Measurements from ENCODE around the gene HOXB7.
A peak's percentile ranks its signal among the peaks of the same experiment; 100 is the strongest.

Gene HOXB7

DNA sequence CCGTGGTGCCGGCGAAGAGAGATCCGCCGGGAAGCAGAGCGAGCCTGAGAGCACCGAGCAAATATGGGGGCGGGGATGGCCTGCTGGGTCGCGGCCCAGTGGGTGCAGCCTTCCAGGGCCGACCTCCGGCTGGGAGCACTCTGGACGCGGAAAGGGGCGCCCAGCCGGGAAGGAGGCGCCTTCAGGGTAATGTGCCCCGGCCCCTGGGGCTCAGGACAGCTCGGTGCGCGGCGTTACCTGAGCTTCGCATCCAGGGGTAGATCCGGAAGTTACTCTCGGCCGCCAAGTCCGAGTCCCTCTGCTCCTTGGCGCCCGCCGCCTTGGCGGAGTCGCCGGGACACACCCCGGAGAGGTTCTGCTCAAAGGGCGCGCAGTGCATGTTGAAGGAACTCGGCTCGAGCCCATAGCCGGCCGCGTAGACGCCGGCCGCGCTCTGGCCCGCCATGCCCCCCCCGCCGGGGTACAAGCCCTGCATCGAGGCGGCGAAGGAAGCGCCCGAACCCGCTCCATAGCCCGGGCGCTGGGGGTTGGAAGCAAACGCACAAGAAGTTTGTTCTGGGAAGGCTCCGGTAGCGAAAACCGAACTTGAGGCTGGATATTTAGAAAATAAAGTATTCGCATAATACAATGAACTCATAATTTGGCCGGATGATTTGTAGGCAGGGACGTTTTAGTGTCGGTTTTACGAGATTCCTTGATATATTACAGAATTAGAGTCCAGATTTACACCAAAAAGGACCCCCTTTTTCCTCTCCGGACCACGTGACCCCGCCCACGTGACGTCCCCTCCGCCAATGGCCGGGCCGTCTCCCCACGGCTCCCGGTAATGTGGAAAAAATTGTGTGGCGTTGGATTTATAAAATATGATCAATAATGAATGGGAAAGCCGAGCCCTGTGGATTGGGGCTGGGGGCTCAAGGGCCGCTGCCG is at the start of gene HOXB7:
TSS of gene HOXB7 (minus strand) at position 736 of the 930 bp plus-strand sequence. CDS start at position 637, 99 bp downstream.
- peak; percentile 46 to 57 for DNase-seq

DNA sequence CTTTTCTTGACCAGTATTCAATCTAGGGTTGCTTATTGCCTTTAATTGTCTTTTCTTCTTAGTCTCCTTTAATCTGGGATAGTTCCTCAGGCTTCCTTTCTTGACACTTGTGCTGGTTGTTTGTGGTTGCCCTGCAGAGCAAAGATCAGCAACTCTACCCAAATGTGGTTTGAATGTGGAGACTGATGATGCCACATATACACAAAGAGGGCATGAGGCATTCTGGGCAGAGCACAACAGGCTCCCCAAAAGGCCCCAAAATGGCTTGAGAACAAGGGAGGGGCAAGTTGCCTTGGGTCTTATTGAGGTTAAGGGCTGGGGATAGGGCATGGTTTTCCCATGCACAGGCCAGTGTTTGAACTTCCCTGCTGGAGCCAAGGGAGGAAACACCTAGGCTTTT is 45.1 kb upstream of the HOXB7 start:
- DNase-seq, result no peak

DNA sequence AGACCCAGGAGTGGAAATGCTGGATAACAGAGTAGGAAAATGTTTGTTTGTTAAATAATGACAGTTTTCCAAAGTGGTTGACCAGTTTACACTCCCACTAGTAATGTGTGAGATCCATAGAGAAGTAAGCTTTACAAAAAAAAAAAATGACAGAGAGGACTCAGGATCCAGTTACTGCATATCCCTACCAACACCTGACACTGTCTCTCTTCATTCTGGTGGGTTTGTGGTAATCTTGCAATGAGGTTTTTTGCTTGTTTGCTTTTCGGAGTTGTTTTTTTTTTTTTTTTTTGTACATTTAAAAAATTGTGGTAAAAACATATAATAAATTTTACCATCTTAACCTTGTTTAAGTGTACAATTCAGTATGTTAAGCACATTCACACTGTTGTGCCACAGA is 38.9 kb upstream of the HOXB7 start:
- no peak for DNase-seq

DNA sequence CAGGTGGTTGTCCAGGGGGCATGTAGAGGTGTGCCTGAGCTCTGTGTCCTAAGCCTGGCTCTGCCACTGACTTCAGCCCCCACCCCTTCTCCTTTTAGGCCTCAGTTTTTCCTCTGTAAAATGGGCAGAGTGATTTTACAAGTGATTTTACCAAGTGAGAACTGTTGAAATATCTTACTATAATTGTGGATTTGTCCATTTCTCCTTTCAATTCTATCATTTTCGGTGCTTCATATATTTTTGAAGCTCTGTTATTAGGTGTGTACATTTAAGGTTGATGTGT is 37.1 kb upstream of the HOXB7 start:
- no peak for DNase-seq

DNA sequence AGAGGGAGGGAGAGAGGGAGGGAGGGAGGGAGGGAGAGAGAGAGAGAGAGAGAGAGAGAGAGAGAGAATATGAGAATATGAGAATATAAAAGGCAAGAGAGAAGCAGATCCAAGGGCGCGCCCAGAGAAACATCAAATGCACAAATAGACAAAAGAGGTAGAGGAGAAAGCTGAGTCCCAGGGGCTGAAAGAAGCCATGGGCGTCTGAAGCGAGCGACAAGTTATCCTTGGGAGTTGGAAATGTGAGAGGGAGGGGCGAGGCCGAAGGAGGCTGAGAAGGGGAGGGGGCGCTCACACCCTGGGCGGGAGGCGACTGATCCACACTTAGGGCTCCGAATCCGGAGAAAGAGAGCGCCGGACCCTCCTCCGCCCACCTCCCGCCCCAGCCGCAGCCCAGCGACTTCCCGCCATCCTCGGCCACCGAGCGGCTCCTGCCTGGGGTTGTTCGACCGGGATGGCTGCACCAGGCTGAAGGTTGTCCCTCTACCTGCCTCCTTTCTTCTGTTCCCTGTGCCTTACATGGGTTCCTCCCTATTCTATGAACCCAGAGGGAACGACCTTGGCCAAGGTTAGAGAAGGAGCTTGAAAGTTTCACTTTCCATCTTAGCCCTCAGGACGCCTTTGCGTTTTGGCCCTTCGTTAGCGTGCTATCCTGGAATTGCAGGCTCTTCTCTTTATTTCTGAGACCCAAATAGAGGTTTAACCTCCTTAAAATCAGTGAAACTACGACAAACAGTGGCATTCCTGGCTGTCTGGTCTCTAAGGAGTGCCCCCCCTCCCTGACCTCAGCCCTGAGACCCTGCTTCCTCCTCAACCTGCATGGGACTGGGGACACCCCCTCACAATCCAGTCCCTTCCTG is 36.5 kb upstream of the HOXB7 start:
- no peak for DNase-seq

DNA sequence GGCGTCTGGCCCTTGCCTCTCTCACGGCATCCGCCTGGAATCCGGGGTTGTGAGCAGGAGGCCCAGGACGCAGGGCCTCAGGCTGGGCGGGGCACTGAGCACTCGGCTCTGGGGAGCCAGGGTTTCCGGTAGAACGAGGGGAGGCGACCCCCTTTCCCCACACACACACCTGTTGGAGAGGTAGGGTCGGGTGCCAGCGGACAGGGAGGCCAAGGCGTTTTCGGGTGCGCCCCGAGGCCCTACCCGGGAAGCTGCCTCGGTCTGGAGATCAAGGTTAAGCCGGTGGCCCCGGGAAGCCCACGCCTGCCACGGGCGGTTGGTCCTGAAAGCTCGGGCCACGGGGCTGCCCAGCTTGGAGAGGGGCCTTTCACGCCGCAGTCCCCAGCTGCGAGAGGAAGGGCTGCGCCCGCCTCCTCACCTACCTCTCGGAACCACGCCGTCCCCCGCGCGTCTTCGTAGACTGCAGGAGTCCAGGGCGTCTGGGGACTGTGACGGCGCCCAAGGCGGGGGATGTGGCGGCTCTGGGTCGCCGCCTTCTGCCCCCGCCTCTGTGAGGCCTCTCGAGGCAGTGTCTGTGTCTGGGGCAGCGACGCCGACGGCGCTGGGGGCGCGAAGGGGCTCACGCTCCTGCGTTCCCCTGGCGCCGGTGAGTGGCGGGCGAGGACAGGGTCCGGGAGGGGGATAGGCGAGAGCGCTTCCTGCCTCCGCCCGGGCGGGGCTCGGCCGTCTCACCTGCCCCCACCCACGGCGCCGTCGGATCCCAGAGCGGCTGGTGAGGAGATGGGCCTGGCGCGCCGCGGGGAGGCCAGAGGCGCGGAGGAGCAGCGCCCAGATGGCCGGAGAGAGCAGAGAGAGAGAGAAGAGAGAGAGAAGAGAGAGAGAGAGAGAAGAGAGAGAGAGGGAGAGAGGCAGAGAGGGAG is 35.6 kb upstream of the HOXB7 start:
- no peak for DNase-seq

DNA sequence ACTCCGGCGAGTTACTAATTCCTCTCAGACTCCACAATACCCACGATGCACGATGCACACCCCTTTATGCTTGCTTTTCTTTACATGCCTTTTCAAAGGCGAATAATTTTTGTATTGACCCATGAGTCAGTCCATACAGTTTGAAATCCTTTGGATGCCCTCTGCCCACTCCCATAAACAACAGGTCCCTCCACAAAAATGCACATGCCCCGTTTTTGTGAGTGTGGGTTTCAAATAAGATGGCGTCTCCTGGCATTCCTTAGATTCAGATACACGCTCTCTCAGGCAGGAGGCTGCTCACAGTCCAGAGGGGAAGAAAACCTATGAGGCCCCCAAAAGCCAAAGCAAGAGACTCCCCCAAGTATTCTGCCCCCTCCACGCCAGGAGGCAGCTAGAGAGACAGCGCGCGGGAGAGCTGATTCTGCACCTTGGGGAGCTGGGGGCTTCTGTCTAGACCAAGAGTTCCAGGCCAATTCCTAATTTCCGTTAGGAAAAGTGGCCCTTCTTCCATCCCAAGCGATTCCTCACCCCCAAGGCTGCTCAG is 34.9 kb upstream of the HOXB7 start:
- DNase-seq, result no peak

DNA sequence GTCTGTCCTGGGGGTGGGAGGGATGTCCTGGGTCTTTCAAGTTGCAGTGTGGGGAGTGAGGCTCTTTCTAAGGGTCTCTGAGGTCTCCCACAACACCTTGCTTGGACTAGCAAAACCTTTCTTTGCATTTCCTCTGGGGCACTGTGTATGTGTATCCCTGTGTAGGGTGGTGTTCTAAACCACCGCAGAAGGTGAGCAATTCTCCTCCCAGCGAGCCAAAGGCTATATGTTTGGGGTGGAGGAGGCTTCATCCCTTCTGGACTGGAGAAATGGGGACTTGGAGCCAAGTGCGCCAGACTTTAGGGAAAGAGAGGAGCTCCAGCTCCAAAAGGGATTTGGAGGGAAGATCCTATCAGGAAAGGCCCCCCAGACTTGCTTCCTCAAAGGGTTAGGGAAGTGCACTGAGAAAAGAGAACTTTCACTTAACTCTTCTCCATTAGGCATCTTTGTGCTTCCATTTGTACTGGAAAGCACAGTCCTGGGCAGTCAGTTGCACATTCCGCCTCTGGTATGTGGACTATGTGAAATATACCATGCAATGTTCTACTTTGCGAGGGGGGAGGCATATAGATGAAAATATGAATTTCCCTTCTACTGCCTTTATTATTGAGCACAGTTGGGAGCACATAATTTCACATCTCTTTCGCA is 34.2 kb upstream of the HOXB7 start:
- DNase-seq, result no peak

DNA sequence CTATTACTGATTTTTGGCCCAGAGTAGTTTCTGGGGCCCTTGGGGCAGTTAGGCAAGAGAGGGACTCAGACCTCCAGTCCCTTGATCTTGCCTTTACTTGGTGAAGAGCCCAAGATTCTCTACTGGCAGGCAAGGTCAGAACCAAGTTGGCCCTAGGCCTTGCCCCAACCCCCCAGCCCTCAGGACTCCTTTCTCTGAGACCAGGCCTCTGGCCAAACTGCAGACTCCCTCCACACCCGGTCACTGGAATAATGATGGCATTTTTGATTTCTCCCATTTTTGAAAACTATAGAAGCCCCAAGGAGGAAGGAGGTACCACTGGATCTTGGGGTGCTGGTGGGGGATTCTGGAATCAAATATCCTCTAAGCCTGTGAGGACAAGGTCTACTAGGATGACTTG is 33.3 kb upstream of the HOXB7 start:
- no peak for DNase-seq

DNA sequence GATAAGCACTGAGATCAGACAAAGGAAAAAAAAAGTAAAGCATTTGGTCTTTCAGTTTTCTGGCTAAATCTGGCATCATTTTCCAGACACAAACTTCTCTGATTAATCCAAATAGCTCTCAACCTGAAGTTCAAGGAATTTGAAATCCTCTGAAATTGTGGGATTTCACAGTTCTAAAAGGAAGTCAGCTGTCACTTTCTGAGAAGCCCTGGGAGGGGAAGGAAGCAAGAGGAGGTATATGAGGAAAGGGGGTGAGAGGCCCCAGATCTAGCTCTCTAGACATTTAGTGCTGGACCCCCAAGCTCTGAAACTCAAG is 32.8 kb upstream of the HOXB7 start:
- no peak for DNase-seq

DNA sequence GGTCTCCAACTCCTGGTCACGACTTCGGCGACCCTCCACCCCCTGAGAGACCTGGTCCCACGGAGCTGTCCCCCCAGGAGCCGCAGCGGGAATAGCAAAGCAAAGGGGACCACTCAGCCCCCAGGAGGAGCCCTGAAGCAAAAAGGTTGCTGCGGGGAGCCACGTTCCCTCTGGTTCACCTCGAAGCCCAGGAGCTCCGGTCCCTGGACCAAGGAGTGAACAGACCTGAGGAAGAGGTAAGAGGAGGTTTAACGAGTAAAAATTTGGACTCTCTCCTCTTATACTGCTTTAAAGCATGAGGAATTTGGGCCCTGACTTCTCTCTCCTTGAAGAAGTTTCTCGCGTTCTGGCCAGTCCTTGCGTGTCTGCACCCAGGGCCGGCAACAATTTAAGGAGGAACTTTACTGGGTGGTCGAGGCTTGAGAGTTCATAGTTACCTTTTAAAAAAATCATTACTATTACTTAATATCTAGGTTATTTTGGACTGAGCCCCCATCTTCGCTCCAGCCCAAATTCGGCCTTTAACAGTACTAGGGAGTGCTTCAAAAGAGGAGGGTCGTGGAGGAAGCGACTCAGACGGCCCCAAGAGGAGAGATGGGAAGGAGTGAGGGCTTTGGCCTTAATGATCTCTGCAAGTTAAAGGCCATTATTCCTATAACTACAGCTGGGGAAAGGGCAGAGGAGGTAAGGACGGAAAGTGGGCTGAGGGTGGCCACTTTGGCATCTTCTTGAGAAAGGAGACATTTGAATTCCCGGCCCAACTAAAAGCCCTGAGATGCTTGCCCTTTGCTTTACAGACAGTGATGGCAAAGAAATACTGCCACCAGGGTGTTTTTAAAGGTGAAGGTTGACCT is 32.3 kb upstream of the HOXB7 start:
- no peak for DNase-seq

DNA sequence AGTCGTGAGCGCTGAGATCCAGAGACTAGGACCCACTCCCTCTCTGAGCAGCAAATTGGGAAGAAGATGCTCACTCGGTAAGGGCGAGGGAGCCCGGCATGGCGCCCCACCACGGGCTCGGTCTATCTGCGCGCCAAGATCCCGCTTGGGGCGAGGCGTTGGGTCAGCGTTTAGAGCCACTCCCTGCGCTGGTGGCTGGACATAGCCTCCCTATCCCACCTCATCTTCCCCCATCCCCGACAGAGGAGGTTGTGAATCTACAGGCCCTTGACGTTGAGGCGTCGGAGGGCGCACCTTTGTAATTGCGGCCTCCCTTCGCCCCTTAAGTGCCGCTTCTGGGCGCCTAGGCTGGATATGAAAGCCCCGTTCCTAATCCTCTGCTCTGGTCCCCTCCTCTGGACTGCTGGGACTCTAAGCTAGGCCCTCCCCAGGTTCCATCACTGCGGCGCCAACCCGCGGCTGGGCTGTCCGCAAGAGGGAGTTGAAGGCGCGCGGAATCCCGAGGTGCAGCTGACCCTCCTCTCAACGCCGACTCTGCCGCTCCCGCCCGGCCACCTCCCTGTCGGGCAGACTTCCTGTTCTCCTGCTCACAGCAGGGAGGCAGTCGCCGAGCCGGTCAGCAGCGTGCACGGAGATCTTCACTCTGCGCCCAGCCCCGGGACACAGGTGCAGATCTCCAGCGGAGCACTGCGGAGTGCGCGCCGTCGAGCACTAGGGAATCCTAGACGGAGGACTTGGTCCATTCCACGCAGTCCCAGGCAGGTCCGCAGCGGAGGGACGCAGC is 31.4 kb upstream of the HOXB7 start:
- DNase-seq, result no peak

DNA sequence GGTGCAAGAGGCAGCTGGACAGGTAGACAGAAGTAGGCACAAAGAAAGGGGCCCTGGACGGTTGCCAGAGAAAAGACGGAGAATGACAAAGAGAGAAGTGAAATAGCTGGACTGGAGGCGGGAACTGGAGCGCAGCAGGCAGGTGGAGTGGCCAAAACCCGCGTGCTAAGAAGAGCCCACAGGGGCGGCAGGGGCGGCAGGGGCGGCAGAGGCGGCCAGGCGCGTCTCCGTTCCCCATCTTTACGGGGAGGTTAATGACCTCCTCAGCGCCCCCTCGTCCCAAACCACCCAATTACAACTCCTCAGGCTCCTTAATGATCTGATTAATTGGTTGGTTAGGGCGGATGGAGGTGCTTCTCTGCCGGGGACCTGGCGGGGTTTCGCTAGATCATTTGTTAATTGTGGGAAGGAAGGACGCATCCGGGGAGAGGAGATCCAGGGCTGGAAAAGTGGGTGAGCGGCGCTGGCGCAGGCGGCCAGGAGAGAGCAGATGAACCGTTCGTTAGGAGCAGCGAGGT is 30.8 kb upstream of the HOXB7 start:
- no peak for DNase-seq

DNA sequence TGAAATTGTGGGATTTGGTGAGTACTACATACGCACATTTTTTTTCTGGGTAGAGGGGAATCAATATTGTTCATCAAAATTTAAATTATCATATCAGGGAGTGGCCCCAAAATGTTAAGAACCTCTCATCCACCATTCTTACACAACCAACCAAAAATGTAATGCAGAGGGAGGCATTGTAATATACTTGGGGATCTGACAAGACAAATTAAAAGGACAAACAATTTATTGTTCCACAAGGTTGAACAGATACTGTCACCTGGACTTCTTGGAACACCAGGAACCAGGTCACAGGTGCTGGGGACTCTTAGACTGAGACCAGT is 30.0 kb upstream of the HOXB7 start:
- DNase-seq, result no peak

DNA sequence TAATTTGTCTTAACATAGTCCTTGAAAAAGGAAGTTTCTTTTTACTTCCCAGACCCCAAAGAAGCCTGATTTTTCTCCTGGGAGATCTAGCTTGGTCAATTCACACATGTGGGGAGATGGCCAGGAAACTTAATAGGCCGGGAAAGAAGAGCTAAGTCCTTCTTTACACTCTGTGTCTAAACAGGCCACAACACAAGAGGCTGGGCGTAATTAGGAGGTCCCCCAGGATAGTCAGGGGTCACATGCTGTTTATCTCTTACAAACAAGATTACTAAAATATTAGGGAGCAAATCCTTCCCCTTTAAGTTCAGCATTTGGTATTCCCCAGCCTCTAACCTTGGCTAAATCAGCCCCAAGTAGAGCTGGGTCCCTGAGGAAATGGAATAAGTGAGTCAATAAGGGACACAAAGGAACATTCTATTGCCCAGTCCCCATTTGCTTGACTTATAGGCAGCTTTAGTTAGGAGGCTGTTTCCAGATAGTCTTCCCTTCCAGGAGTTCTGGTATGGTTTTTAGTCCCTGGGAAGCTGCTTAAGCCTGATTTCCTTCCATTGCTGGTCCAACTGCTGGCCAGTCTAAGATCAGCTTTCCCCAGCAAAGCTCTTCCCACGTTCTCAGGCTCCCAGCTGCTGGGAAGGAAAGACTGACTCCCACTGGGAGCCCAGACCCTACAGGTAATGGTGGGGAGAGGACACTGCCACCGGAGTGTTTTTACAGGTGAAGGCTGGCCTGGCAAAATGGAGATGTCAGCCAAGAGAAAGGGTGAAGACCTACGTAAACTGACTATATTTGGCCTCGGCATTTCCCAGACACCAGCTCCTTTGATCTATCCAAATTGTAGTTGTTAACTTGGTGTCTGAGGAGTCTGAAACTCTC is 29.4 kb upstream of the HOXB7 start:
- no peak for DNase-seq

DNA sequence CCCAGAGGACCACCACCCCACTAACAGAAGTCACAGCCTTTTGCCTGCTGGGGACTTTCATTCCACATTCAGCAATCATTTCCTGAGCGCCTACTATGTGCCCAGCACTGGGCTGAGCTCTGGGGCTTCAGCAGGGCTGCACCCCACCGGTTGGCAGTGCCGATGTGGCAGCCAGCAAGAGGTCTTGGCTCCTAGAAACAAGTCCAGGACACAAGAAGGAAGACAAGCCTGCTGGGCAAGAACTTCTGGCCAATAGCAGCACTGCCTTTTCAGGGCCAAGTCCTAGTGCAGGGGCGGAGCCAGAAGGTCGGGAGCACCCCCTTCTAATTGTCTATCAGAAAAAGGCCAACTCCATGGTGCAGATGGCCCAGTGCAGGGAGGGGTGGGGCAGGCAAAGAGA is 28.3 kb upstream of the HOXB7 start:
- DNase-seq, result no peak

DNA sequence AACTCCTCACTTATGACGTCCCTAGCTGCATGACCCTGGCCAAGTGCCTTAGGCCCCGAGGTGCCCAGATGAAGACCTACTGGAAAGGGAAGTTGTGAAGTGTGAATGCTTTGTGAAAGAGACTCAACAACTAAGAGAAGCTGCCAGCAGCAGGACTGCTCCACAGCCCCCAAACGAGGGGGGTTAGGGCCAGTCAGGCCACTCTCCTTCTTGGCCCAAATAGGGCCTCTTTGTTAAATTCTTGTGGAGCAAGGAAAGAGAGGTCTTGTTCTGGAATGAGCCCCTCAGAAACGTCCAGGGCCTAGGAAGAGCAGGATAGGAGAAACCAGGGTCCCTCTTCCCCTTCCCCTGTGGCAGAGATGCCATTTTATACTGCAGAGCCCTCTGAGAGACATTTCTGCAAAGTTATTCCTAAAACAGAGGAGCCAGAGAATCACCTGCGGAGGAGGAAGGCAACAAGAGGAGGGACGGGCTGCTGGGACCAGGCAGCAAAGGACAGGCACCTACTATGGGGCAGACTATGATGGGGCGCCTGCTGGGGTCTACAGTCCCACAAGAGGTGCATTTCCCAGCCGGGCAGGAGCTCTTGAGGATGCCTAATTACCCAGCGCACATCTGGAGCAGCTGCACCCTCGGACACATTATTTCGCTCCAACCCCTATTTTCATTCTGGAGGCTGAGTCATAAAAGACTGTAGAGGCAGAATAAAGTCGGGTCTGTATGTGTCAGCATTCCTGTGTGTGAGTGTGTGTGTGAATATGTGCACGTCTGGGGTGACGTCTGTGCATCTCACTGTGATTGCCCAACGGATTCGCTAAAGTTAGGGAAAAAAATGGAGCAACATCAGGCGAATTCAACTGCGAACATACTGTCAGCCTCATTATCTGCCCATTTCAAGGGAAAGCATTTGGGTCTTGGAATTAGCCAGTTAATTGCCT is 26.8 kb upstream of the HOXB7 start:
- no peak for DNase-seq

Measured in SW 1271 (cell line).